Dermis blood vessel endothelial cell (primary cell): ENCODE data around the gene OARD1. TPM values are rescaled to one million over a fixed set of nuclear protein-coding genes. Genes with fewer than 3 reads are reported as not detected.
A peak's percentile ranks its signal among the peaks of the same experiment; 100 is the strongest.
"Not testable (repeated sequence)": the region's sequence is repeated elsewhere in the genome, so short reads cannot be mapped to it uniquely, and the experiment has no call there.

Source experiments
- DNase-seq: peaks from one replicate; pipeline ENCODE4 v3.0.0; 2010
- total RNA-seq: library from RNA; depleted of rRNA; stranded (reverse); fragments of >200 nt; gene quantifications from 2 replicates; pipeline ENCODE4 v1.2.3, GENCODE V29; 2014

Gene OARD1
- total RNA-seq = 11.2 and 11.6 TPM in 2 replicates

GRCh38 chr6:41071923-41072835 lies at the start of gene OARD1:
OARD1 (minus strand) TSS chr6:41072356; CDS start chr6:41071634, 722 bp downstream.
- peak; percentile 100 for DNase-seq

GRCh38 chr6:41120058-41120457 lies 47.9 kb upstream of the OARD1 start:
- no peak for DNase-seq

- no peak for DNase-seq
Measured at GRCh38 chr6:41119508-41119907, 47.4 kb upstream of the OARD1 start.

- DNase-seq = not testable (repeated sequence)
Measured at GRCh38 chr6:41115027-41115426, 42.9 kb upstream of the OARD1 start.

GRCh38 chr6:41111017-41111416 lies 38.9 kb upstream of the OARD1 start:
- DNase-seq = no peak

- no peak for DNase-seq
Measured at GRCh38 chr6:41103847-41104246, 31.7 kb upstream of the OARD1 start.

GRCh38 chr6:41100871-41101287 lies 28.7 kb upstream of the OARD1 start:
- no peak for DNase-seq

- peak; percentile 67 for DNase-seq
Measured at GRCh38 chr6:41098366-41098765, 26.2 kb upstream of the OARD1 start.

GRCh38 chr6:41097467-41098090 lies 25.4 kb upstream of the OARD1 start:
- peak; percentile 85 for DNase-seq

- no peak for DNase-seq
Measured at GRCh38 chr6:41093729-41094128, 21.6 kb upstream of the OARD1 start.

- DNase-seq = peak; percentile 61
Measured at GRCh38 chr6:41092421-41093140, 20.4 kb upstream of the OARD1 start.

- DNase-seq = no peak
Measured at GRCh38 chr6:41090841-41091761, 18.9 kb upstream of the OARD1 start.

- DNase-seq = no peak
Measured at GRCh38 chr6:41088451-41088850, 16.3 kb upstream of the OARD1 start.

- no peak for DNase-seq
Measured at GRCh38 chr6:41085182-41085581, 13.0 kb upstream of the OARD1 start.

- no peak for DNase-seq
Measured at GRCh38 chr6:41083072-41083471, 10.9 kb upstream of the OARD1 start.

GRCh38 chr6:41080621-41081020 lies 8.5 kb upstream of the OARD1 start:
- peak; percentile 21 for DNase-seq

GRCh38 chr6:41079080-41079479 lies 6.9 kb upstream of the OARD1 start:
- no peak for DNase-seq

GRCh38 chr6:41078101-41078500 lies 5.9 kb upstream of the OARD1 start:
- no peak for DNase-seq

GRCh38 chr6:41077536-41077935 lies 5.4 kb upstream of the OARD1 start:
- DNase-seq = no peak

- no peak for DNase-seq
Measured at GRCh38 chr6:41075651-41076626, 3.8 kb upstream of the OARD1 start.
